Upper lobe of right lung (tissue), 1 donor: Measurements from ENCODE around the gene MCM7. TPM values are rescaled to one million over a fixed set of nuclear protein-coding genes. Genes with fewer than 3 reads are reported as not detected.

Source experiments
- ATAC-seq: fragments of 200-7000 bp; cut with Tn5 transposase; one replicate; pipeline ENCODE4 v1.9.1; 2020; ENCODE audit warnings: mild to moderate bottlenecking, moderate library complexity
- DNase-seq: peaks from one replicate; pipeline ENCODE4 v3.0.0-alpha.2; 2020
- H3K27ac ChIP-seq: fragments of 200-600 bp; one replicate; pipeline ENCODE4 v1.8.0; 2022
- H3K27me3 ChIP-seq: fragments of 200-600 bp; one replicate; pipeline ENCODE4 v1.8.0; 2022; ENCODE audit warnings: mild to moderate bottlenecking
- H3K36me3 ChIP-seq: fragments of 200-600 bp; one replicate; pipeline ENCODE4 v1.8.0; 2022
- H3K4me1 ChIP-seq: fragments of 200-600 bp; one replicate; pipeline ENCODE4 v1.8.0; 2022
- H3K4me3 ChIP-seq: fragments of 200-600 bp; one replicate; pipeline ENCODE4 v1.8.0; 2022; ENCODE audit warnings: mild to moderate bottlenecking
- H3K9me3 ChIP-seq: fragments of 200-600 bp; one replicate; pipeline ENCODE4 v1.8.0; 2022
- intact Hi-C: fragments of 100-400 bp; cut with DNase I; formaldehyde crosslinking; loops from one replicate; pipeline ENCODE4 v1.11.0; 2022
- total RNA-seq: library from RNA; stranded (reverse); fragmentation: NEBNext Ultra II Directional; extraction: Animal tissue kit (Norgen Biotek cat#: 25700); gene quantifications from one replicate; pipeline ENCODE4 v1.2.1, GENCODE V29; 2021
- TF ChIP-seq, protein P1 (sequence below): fragments of 200-600 bp; IDR thresholded peaks from one replicate; pipeline ENCODE4 v1.8.0; 2022; ENCODE audit warnings: antibody characterized with exemption
- donor health status: DM: no; HTN: yes; CAD: no; lungs with severe emphysema.

MCM7 gene
- total RNA-seq, 1 donor from 2014 or later: 48.7 TPM

- peak overlapping the region; percentile 88 for H3K4me3 ChIP-seq
- TF ChIP-seq, protein P1, sequence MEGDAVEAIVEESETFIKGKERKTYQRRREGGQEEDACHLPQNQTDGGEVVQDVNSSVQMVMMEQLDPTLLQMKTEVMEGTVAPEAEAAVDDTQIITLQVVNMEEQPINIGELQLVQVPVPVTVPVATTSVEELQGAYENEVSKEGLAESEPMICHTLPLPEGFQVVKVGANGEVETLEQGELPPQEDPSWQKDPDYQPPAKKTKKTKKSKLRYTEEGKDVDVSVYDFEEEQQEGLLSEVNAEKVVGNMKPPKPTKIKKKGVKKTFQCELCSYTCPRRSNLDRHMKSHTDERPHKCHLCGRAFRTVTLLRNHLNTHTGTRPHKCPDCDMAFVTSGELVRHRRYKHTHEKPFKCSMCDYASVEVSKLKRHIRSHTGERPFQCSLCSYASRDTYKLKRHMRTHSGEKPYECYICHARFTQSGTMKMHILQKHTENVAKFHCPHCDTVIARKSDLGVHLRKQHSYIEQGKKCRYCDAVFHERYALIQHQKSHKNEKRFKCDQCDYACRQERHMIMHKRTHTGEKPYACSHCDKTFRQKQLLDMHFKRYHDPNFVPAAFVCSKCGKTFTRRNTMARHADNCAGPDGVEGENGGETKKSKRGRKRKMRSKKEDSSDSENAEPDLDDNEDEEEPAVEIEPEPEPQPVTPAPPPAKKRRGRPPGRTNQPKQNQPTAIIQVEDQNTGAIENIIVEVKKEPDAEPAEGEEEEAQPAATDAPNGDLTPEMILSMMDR: no peak
- no peak for DNase-seq
- ATAC-seq: no peak
- peaks cover 5% of the 10 kb centered on the region for H3K36me3 ChIP-seq
- peak overlapping the region; percentile 95 for H3K27ac ChIP-seq
- peaks cover 16% of the 10 kb centered on the region for H3K4me1 ChIP-seq
- no peaks in the 10 kb centered on the region for H3K27me3 ChIP-seq
- no peaks in the 10 kb centered on the region for H3K9me3 ChIP-seq
- intact Hi-C loops: no loop called here
These were observed 25.2 kb upstream of the MCM7 start for GRCh38 chr7:100126239-100126930.

DNA sequence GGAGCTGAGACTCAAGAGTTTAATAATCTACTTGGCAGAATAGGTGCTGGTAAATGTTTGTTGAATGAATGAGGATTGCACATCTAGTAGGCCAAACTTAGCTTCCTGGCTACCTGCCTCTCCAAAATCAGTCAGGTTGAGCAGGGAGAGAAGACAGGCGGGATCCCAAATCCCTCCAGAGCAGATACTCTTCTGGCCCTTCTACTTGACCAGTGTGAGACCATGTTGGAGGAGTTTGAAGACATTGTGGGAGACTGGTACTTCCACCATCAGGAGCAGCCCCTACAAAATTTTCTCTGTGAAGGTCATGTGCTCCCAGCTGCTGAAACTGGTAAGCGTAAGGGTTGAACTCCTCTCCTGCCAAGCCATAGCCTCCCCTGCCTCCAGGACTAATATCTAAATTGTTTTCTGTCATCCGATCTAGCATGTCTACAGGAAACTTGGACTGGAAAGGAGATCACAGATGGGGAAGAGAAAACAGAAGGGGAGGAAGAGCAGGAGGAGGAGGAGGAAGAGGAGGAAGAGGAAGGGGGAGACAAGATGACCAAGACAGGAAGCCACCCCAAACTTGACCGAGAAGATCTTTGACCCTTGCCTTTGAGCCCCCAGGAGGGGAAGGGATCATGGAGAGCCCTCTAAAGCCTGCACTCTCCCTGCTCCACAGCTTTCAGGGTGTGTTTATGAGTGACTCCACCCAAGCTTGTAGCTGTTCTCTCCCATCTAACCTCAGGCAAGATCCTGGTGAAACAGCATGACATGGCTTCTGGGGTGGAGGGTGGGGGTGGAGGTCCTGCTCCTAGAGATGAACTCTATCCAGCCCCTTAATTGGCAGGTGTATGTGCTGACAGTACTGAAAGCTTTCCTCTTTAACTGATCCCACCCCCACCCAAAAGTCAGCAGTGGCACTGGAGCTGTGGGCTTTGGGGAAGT, 23.4 kb upstream of the MCM7 start:
- Histone ChIP-seq H3K27ac (no peak overlapping the region), H3K4me3 (no peak overlapping the region), H3K4me1 (peaks cover 22% of the 10 kb centered on the region), H3K36me3 (peaks cover 5% of the 10 kb centered on the region), H3K27me3 (no peaks in the 10 kb centered on the region), H3K9me3 (no peaks in the 10 kb centered on the region)
- ATAC-seq (no peak), DNase-seq (no peak)
- intact Hi-C loops: no loop called here
- TF ChIP-seq, protein P1: no peak

DNA sequence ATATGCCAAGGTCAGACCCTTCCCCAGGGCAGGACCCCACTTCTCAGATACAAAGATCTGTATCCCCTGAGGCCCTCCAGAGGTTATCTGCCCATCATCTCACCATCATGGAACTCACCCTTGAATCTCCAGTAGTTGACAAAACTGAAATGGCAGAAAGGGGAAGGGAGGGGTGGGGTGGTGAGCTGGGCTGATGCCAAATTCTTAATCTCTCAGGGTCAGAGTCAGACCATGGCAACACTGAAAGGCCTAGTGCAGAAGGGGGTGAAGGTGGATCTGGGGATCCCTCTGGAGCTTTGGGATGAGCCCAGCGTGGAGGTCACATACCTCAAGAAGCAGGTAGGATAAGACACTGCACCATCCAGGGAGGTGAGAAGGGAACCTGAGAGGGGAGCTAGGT, 21.4 kb upstream of the MCM7 start:
- H3K27me3 ChIP-seq: no peaks in the 10 kb centered on the region
- DNase-seq (no peak), ATAC-seq (no peak)
- H3K9me3 ChIP-seq: no peaks in the 10 kb centered on the region
- H3K27ac ChIP-seq: no peak overlapping the region
- peaks cover 5% of the 10 kb centered on the region for H3K36me3 ChIP-seq
- intact Hi-C loops: no loop called here
- H3K4me1 ChIP-seq: peaks cover 23% of the 10 kb centered on the region
- no peak overlapping the region for H3K4me3 ChIP-seq
- TF ChIP-seq, protein P1: no peak

- Histone ChIP-seq H3K36me3 (peaks cover 5% of the 10 kb centered on the region), H3K27me3 (no peaks in the 10 kb centered on the region), H3K4me1 (peaks cover 23% of the 10 kb centered on the region), H3K9me3 (no peaks in the 10 kb centered on the region), H3K4me3 (no peak overlapping the region), H3K27ac (no peak overlapping the region)
- intact Hi-C loops: no loop called here
- no peak for DNase-seq
- ATAC-seq: no peak
- TF ChIP-seq, protein P1: no peak
These were observed 20.9 kb upstream of the MCM7 start for GRCh38 chr7:100122067-100122466.

DNA sequence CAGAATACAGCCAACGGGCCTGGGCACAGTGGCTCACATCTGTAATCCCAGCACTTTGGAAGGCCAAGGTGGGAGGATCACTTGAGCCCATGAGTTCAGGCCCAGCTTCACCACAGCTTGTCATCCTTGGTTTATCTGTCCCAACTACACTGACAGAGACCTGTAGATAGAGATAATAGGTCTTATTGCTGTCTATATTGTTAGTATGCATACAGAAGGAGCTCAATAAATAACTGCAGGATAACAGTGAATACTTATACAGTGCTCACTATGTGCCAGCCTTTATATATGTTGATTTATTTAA, 19.5 kb upstream of the MCM7 start:
- Histone ChIP-seq H3K36me3 (peaks cover 5% of the 10 kb centered on the region), H3K27ac (peak overlapping the region; percentile 97), H3K4me3 (peak overlapping the region; percentile 84), H3K4me1 (peaks cover 16% of the 10 kb centered on the region), H3K9me3 (no peaks in the 10 kb centered on the region), H3K27me3 (no peaks in the 10 kb centered on the region)
- TF ChIP-seq, protein P1: no peak
- intact Hi-C loops: no loop called here
- DNase-seq: no peak
- no peak for ATAC-seq
